Sigmoid colon (tissue), 4 donors: Measurements from ENCODE around the gene NTRK1.

Source experiments
- CTCF ChIP-seq, 4 experiments: fragments of 450-650 bp in 3 of 4; fragments of 200-600 bp in 1 of 4; IDR thresholded peaks; one replicate each; pipeline ENCODE4 v1.5.1; 2016 to 2019; ENCODE audit warnings: antibody characterized with exemption in 4 of 4, mild to moderate bottlenecking in 3 of 4, moderate library complexity in 2 of 4
- EP300 ChIP-seq, 4 donors: sonication (generic); formaldehyde crosslinking; IDR thresholded peaks; one replicate each; pipeline ENCODE4 v1.6.1; 2017; ENCODE audit warnings: antibody characterized with exemption in 4 of 4
- POLR2A ChIP-seq, 2 donors: fragments of 450-650 bp; IDR thresholded peaks; one replicate each; pipeline ENCODE4 v1.6.1; 2016; ENCODE audit warnings: antibody characterized with exemption in 2 of 2, mild to moderate bottlenecking in 2 of 2, moderate library complexity in 2 of 2
- POLR2AphosphoS5 ChIP-seq, 4 donors: sonication (generic); formaldehyde crosslinking; IDR thresholded peaks; one replicate each; pipeline ENCODE4 v1.6.1; 2017; ENCODE audit warnings: antibody characterized with exemption in 4 of 4

- TF ChIP-seq CTCF (IDR thresholded peaks at IDR 0.05) (no peak), POLR2A (IDR thresholded peaks at IDR 0.05) (no peak), POLR2AphosphoS5 (IDR thresholded peaks at IDR 0.05) (no peak), EP300 (IDR thresholded peaks at IDR 0.05) (no peak)
These were observed 23.3 kb downstream of the NTRK1 start for GRCh38 chr1:156883919-156884318.
